HT-29 (cell line): Measurements from ENCODE around the gene REXO1. TPM values are rescaled to one million over a fixed set of nuclear protein-coding genes. Genes with fewer than 3 reads are reported as not detected.

Experiments used
- DNase-seq: peaks from one replicate; pipeline ENCODE4 v3.0.0-alpha.2; 2015; ENCODE audit warnings: low spot score
- total RNA-seq: library from RNA; depleted of rRNA; stranded (reverse); fragments of >200 nt; shearing (Covaris generic); gene quantifications from 2 replicates; pipeline ENCODE4 v1.2.3, GENCODE V29; 2014

REXO1 gene
- total RNA-seq, 1 experiment from 2014 or later = 26.1 TPM

GRCh38 chr19:1829958-1830357, 18.3 kb downstream of the REXO1 start:
- DNase-seq = no peak

- no peak for DNase-seq
These were observed 19.7 kb downstream of the REXO1 start for GRCh38 chr19:1828279-1829238.

- DNase-seq = no peak
These were observed 20.6 kb downstream of the REXO1 start for GRCh38 chr19:1827566-1828278.

- DNase-seq = peak; percentile 41
These were observed 21.4 kb downstream of the REXO1 start for GRCh38 chr19:1826557-1827521.

GRCh38 chr19:1825909-1826556, 22.2 kb downstream of the REXO1 start:
- DNase-seq = peak; percentile 75

GRCh38 chr19:1824252-1824622, 24.0 kb downstream of the REXO1 start:
- DNase-seq = no peak

GRCh38 chr19:1823539-1824251, 24.6 kb downstream of the REXO1 start:
- no peak for DNase-seq

GRCh38 chr19:1823020-1823419, 25.3 kb downstream of the REXO1 start:
- DNase-seq = no peak

GRCh38 chr19:1822210-1822609, 26.1 kb downstream of the REXO1 start:
- no peak for DNase-seq

GRCh38 chr19:1819341-1820255, 28.7 kb downstream of the REXO1 start:
- DNase-seq = no peak

- no peak for DNase-seq
These were observed 29.6 kb downstream of the REXO1 start for GRCh38 chr19:1818549-1819195.

- DNase-seq = no peak
These were observed 30.6 kb downstream of the REXO1 start for GRCh38 chr19:1817553-1818179.

- DNase-seq = no peak
These were observed 31.6 kb downstream of the REXO1 start for GRCh38 chr19:1816530-1817298.

GRCh38 chr19:1815605-1816529, 32.4 kb downstream of the REXO1 start:
- DNase-seq = no peak

- DNase-seq = no peak
These were observed 33.3 kb downstream of the REXO1 start for GRCh38 chr19:1814833-1815604.

- no peak for DNase-seq
These were observed 33.9 kb downstream of the REXO1 start for GRCh38 chr19:1814391-1814790.
